Esophagus squamous epithelium (tissue), 5 donors: Measurements from ENCODE around the gene C1RL. TPM values are rescaled to one million over a fixed set of nuclear protein-coding genes. Genes with fewer than 3 reads are reported as not detected.
A peak's percentile ranks its signal among the peaks of the same experiment; 100 is the strongest.

ENCODE experiments used
- DNase-seq: peaks from one replicate; lab custom pipeline; 2025; lab: John Stamatoyannopoulos, UW
- H3K27ac ChIP-seq, 4 donors: fragments of 200-600 bp; sonication (generic); one replicate each; pipeline ENCODE4 v1.5.1; 2016 to 2019; ENCODE audit warnings: mild to moderate bottlenecking in 1 of 4
- H3K27me3 ChIP-seq, 4 donors: fragments of 200-600 bp; sonication (generic); 1 replicate in 3 of 4; 2 replicates in 1 of 4; pipeline versions ENCODE4 v1.5.1 to v1.6.0; 2017 to 2021; ENCODE audit warnings: antibody characterized with exemption in 1 of 4
- H3K36me3 ChIP-seq, 3 donors: fragments of 200-600 bp; sonication (generic); one replicate each; pipeline ENCODE4 v1.5.1; 2016 to 2019
- H3K4me1 ChIP-seq, 3 donors: fragments of 200-600 bp; sonication (generic); one replicate each; pipeline ENCODE4 v1.5.1; 2017 to 2019
- H3K4me3 ChIP-seq, 4 donors: fragments of 200-600 bp; sonication (generic); 1 replicate in 3 of 4; 2 replicates in 1 of 4; pipeline ENCODE4 v1.5.1; 2016 to 2019; ENCODE audit warnings: mild to moderate bottlenecking in 2 of 4, moderate library complexity in 1 of 4
- H3K9me3 ChIP-seq, 3 donors: fragments of 200-600 bp; sonication (generic); one replicate each; pipeline ENCODE4 v1.5.1; 2016 to 2019
- POLR2A ChIP-seq, 4 donors: fragments of 450-650 bp; IDR thresholded peaks; one replicate each; pipeline ENCODE4 v1.6.1; 2017; ENCODE audit warnings: antibody characterized with exemption in 4 of 4, mild to moderate bottlenecking in 4 of 4, moderate library complexity in 3 of 4
- WGBS, 2 donors: methylation state at CpG; one replicate each; pipeline ENCODE4 v1.1.5; 2018; 5-methylcytosine and 5-hydroxymethylcytosine counted together
- intact Hi-C: fragments of 100-400 bp; cut with DNase I; formaldehyde crosslinking; loops from one replicate; pipeline ENCODE4 v1.15.0; 2022
- total RNA-seq, 4 donors: library from RNA; depleted of rRNA; stranded (reverse); fragments of >200 nt; gene quantifications; one replicate each; pipeline ENCODE4 v1.1.0, GENCODE V29; 2016
- TF ChIP-seq, protein P1 (sequence below), 6 experiments: fragments of 450-650 bp in 4 of 6; fragments of 200-600 bp in 2 of 6; sonication (generic) in 2 of 6; IDR thresholded peaks; one replicate each; pipeline ENCODE4 v1.5.1; 2016 to 2019; ENCODE audit warnings: antibody characterized with exemption in 6 of 6, mild to moderate bottlenecking in 4 of 6, moderate library complexity in 4 of 6
- donor health status: DM: yes; HTN: yes; CAD: no.

The C1RL gene
- total RNA-seq, 4 donors from 2014 or later = 13.0 to 53.2 (median 25.8) TPM

DNA sequence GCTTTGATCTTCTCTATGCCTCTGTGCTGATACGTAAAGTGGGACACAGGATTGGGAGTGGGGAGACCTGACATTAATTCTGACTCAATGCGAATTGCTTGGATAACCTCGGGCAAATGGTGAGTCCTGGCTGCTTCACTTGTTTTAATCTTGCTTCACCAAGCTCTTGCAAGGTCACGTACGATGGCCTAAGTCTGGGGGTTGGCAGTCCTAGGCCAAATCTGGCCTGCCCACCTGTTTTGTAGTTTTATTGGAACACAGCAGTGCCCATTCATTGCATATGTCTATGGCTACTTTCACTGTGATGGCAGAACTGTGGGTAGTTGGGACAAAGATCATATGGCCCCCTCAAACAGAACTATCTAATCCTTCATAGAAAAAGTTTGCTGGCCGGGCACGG, 34.5 kb upstream of the C1RL start:
- no peaks in the 10 kb centered on the region for H3K27me3 ChIP-seq
- peaks cover 0 to 10% (median 0%) of the 10 kb centered on the region in 3 donors for H3K4me1 ChIP-seq
- no peaks in the 10 kb centered on the region for H3K9me3 ChIP-seq
- TF ChIP-seq, protein P1, sequence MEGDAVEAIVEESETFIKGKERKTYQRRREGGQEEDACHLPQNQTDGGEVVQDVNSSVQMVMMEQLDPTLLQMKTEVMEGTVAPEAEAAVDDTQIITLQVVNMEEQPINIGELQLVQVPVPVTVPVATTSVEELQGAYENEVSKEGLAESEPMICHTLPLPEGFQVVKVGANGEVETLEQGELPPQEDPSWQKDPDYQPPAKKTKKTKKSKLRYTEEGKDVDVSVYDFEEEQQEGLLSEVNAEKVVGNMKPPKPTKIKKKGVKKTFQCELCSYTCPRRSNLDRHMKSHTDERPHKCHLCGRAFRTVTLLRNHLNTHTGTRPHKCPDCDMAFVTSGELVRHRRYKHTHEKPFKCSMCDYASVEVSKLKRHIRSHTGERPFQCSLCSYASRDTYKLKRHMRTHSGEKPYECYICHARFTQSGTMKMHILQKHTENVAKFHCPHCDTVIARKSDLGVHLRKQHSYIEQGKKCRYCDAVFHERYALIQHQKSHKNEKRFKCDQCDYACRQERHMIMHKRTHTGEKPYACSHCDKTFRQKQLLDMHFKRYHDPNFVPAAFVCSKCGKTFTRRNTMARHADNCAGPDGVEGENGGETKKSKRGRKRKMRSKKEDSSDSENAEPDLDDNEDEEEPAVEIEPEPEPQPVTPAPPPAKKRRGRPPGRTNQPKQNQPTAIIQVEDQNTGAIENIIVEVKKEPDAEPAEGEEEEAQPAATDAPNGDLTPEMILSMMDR (IDR thresholded peaks at IDR 0.05) = no peak
- no peak for TF ChIP-seq POLR2A (IDR thresholded peaks at IDR 0.05)
- 80 to 93% methylated on average over 7 of the region's 7 CpGs for WGBS, 2 donors
- H3K27ac ChIP-seq = no peak overlapping the region
- intact Hi-C loops = no loop called here
- DNase-seq = no peak
- peaks cover 0 to 66% (median 4%) of the 10 kb centered on the region in 3 donors for H3K36me3 ChIP-seq
- H3K4me3 ChIP-seq = no peak overlapping the region

DNA sequence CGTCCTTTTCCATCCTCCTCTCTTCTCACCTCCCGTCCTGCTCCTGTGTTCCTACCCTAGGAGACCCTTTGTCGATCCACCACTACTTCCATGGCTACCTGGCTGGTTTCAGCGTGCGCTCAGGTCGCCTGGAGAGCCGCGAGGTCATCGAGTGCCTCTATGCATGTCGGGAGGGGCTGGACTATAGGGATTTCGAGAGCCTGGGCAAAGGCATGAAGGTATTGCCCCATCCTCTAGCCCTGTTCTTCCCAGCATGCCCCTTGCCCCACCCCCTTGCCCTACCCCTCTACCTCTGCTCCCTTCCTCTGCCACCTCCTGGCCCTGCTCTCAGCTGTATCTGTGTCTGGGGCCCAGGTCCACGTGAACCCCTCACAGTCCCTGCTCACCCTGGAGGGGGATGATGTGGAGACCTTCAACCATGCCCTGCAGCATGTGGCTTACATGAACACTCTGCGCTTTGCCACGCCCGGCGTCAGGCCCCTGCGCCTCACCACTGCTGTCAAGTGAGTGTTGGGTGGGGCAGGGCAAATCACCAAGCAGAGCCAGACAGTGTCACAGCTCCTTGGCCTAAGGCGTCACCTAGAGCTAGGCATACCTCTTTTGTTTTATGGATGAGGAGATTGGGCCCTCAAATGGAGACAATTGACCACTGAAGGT, 33.9 kb upstream of the C1RL start:
- TF ChIP-seq, protein P1 (IDR thresholded peaks at IDR 0.05) = no peak
- TF ChIP-seq POLR2A (IDR thresholded peaks at IDR 0.05) = no peak
- Histone ChIP-seq H3K9me3 (no peaks in the 10 kb centered on the region), H3K36me3 (peaks cover 0 to 66% (median 4%) of the 10 kb centered on the region in 3 donors), H3K4me1 (peaks cover 0 to 10% (median 0%) of the 10 kb centered on the region in 3 donors), H3K27me3 (no peaks in the 10 kb centered on the region), H3K27ac (no peak overlapping the region), H3K4me3 (no peak overlapping the region)
- no peak for DNase-seq
- 92 to 95% methylated on average over 6 to 18 of the region's 18 CpGs for WGBS, 2 donors
- intact Hi-C loops = no loop called here

DNA sequence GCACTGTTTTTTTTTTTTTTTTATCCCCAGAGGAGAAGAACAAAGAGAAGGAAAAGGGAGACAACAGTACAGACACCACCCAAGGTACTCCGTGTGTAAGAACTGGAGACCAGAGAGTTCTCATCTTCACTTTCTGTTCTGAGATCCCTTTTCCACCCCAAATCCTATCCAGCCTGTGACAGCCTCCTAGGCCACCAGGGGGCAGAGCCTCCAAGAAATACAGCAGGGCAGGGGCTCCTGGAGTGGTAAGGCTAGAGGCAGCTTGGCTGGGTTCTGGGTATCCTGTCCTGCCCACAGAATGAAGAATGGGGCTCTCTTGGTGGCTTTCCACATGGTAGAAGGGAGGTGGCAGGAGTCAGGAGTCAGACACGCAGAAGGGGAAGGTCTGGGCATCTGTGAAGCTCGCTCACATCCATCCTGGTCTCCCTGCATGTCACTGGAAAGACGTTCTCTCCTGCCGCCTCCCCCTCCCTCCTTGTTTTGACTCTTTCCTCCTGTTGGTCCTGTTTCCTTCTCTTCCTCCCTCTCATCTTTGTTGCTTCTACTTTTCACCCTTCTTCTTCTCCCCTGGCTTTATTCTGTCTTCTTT, 33.1 kb upstream of the C1RL start:
- H3K36me3 ChIP-seq = peaks cover 1 to 68% (median 7%) of the 10 kb centered on the region in 3 donors

DNA sequence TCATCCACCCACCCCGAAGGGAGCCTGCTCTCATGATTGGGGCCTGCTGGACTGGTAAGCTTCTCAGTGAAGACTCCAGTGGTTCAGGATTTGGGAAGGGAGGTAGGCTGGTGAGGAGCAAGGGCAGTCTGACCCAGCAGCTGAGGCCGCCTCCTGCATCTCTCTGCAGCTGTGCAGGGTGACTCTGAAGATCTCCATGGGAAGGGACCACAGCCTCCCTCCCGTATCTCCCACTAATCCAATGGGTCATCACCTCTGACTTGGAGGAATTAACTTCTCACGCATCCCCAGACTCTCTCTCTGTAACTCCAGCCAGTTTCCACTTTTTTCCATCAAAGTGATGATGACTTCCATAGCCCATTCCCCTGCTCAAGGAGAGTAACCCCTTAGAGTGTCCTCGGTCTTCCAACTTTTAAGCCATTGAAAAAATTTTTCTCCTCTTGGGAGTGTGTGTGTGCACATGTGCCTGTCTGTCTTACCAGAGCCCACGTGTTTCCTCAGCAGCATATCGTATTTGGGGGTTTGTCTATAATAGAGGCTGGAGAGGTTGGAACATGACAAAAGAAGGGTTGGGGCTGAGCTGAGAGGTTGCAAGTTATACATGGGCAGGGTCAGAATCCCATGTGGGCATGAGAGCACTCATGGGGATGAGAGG, 32.5 kb upstream of the C1RL start:
- Histone ChIP-seq H3K9me3 (no peaks in the 10 kb centered on the region), H3K27me3 (no peaks in the 10 kb centered on the region), H3K27ac (no peak overlapping the region), H3K4me1 (peaks cover 0 to 10% (median 0%) of the 10 kb centered on the region in 3 donors), H3K36me3 (peaks cover 8 to 68% (median 9%) of the 10 kb centered on the region in 3 donors), H3K4me3 (no peak overlapping the region)
- DNase-seq = no peak
- intact Hi-C loops = no loop called here
- WGBS, 2 donors = 83 to 94% methylated on average over 4 to 5 of the region's 7 CpGs
- TF ChIP-seq, protein P1 (IDR thresholded peaks at IDR 0.05) = no peak
- TF ChIP-seq POLR2A (IDR thresholded peaks at IDR 0.05) = no peak

More for the DNA sequence above, 33.1 kb upstream of the C1RL start:
- H3K27me3 ChIP-seq = no peaks in the 10 kb centered on the region
- no peaks in the 10 kb centered on the region for H3K9me3 ChIP-seq
- intact Hi-C loops = no loop called here
- 65 to 80% methylated on average over 5 of the region's 5 CpGs for WGBS, 2 donors
- no peak overlapping the region for H3K4me3 ChIP-seq
- no peak for DNase-seq
- H3K27ac ChIP-seq = no peak overlapping the region
- H3K4me1 ChIP-seq = peaks cover 0 to 10% (median 0%) of the 10 kb centered on the region in 3 donors
- TF ChIP-seq, protein P1 (IDR thresholded peaks at IDR 0.05) = peak; percentile 18 to 72 (median 64)
- TF ChIP-seq POLR2A (IDR thresholded peaks at IDR 0.05) = no peak

DNA sequence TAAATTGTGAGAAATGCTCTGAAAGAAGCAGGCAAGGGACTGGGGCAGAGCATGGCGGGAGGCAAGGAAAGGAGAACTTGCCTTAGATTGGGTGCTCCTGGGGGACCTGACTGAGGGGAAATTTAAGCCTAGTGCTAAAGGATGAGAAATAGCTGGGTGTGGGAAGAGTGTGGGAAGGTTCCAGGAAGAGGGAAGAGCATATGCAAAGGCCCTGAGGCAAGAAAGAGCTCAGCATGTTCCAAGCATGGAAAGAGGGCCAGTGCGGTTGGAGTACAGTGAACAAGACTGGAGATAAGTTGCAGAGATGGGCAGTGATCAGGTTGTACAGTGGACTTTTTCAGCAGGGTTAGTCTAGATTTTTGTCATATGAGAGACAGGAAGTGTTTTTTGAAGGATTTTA, 30.2 kb upstream of the C1RL start:
- Histone ChIP-seq H3K4me1 (peaks cover 0 to 1% (median 0%) of the 10 kb centered on the region in 3 donors), H3K9me3 (no peaks in the 10 kb centered on the region), H3K27ac (no peak overlapping the region), H3K4me3 (no peak overlapping the region), H3K27me3 (no peaks in the 10 kb centered on the region), H3K36me3 (peaks cover 10 to 78% (median 12%) of the 10 kb centered on the region in 3 donors)
- TF ChIP-seq, protein P1 (IDR thresholded peaks at IDR 0.05) = no peak
- TF ChIP-seq POLR2A (IDR thresholded peaks at IDR 0.05) = no peak
- intact Hi-C loops = no loop called here
- DNase-seq = no peak
- WGBS, 2 donors = 90 to 91% methylated on average over 2 of the region's 2 CpGs
